SK-N-SH treated with all-trans-retinoic acid at 6 μM for 48 hours (cell line): Measurements from ENCODE around the gene CPEB3.
"Not testable (repeated sequence)": the region's sequence is repeated elsewhere in the genome, so short reads cannot be mapped to it uniquely, and the experiment has no call there.

Experiments used
- ATAC-seq: fragments of 200-7000 bp; cut with Tn5 transposase; 3 replicates; pipeline ENCODE4 v1.9.1; 2020; ENCODE audit warnings: mild to moderate bottlenecking, moderate library complexity
- CREB5 ChIP-seq: fragments of 250-450 bp; sonication (Bioruptor Pico); IDR thresholded peaks from 2 replicates; pipeline ENCODE4 v1.5.1; 2020; ENCODE audit warnings: low read depth, mild to moderate bottlenecking, moderate library complexity
- CSDC2 ChIP-seq: fragments of 250-450 bp; sonication (Bioruptor Pico); IDR thresholded peaks from 2 replicates; pipeline ENCODE4 v1.5.0; 2020; ENCODE audit warnings: mild to moderate bottlenecking, moderate library complexity
- CSRNP3 ChIP-seq: fragments of 250-450 bp; sonication (Bioruptor Pico); IDR thresholded peaks from 2 replicates; pipeline ENCODE4 v1.5.1; 2021; ENCODE audit warnings: mild to moderate bottlenecking, moderate library complexity
- ESRRG ChIP-seq: fragments of 250-450 bp; sonication (Bioruptor Pico); IDR thresholded peaks from 2 replicates; pipeline ENCODE4 v1.6.1; 2021; ENCODE audit warnings: mild to moderate bottlenecking
- GLIS3 ChIP-seq: fragments of 250-450 bp; sonication (Bioruptor Pico); IDR thresholded peaks from 2 replicates; pipeline ENCODE4 v1.5.0; 2020; ENCODE audit warnings: mild to moderate bottlenecking, moderate library complexity
- ISL1 ChIP-seq: fragments of 250-450 bp; sonication (Bioruptor Pico); IDR thresholded peaks from 2 replicates; pipeline ENCODE4 v2.1.2; 2022; ENCODE audit warnings: mild to moderate bottlenecking, moderate library complexity
- OSR1 ChIP-seq: fragments of 250-450 bp; sonication (Bioruptor Pico); IDR thresholded peaks from 2 replicates; pipeline ENCODE4 v1.8.0; 2022; ENCODE audit warnings: moderate library complexity, mild to moderate bottlenecking, inconsistent platforms
- PATZ1 ChIP-seq: fragments of 250-450 bp; sonication (Bioruptor Pico); IDR thresholded peaks from 2 replicates; pipeline ENCODE4 v1.8.0; 2020; ENCODE audit warnings: mild to moderate bottlenecking, moderate library complexity, borderline replicate concordance
- PPARA ChIP-seq: fragments of 250-450 bp; sonication (Bioruptor Pico); IDR thresholded peaks from 2 replicates; pipeline ENCODE4 v1.5.0; 2020; ENCODE audit warnings: mild to moderate bottlenecking, borderline replicate concordance
- RARB ChIP-seq: fragments of 250-450 bp; sonication (Bioruptor Pico); IDR thresholded peaks from 2 replicates; pipeline ENCODE4 v1.8.0; 2021; ENCODE audit warnings: mild to moderate bottlenecking, moderate library complexity
- SNAI2 ChIP-seq: fragments of 250-450 bp; sonication (Bioruptor Pico); IDR thresholded peaks from 2 replicates; pipeline ENCODE4 v1.5.0; 2020; ENCODE audit warnings: mild to moderate bottlenecking, moderate library complexity
- TOX ChIP-seq: fragments of 250-450 bp; sonication (Bioruptor Pico); IDR thresholded peaks from 2 replicates; pipeline ENCODE4 v1.8.0; 2021; ENCODE audit warnings: mild to moderate bottlenecking, moderate library complexity, borderline replicate concordance
- ZC3H10 ChIP-seq: fragments of 250-450 bp; sonication (Bioruptor Pico); IDR thresholded peaks from 2 replicates; pipeline ENCODE4 v1.5.1; 2021; ENCODE audit warnings: mild to moderate bottlenecking, moderate library complexity
- ZFP30 ChIP-seq: fragments of 450-650 bp; formaldehyde crosslinking; IDR thresholded peaks from 2 replicates; pipeline ENCODE4 v1.5.0; 2022; ENCODE audit warnings: mild to moderate bottlenecking, moderate library complexity
- ZNF70 ChIP-seq: fragments of 450-650 bp; formaldehyde crosslinking; IDR thresholded peaks from 2 replicates; pipeline ENCODE4 v1.5.0; 2020; ENCODE audit warnings: mild to moderate bottlenecking, moderate library complexity
- ZNF8 ChIP-seq: fragments of 450-650 bp; formaldehyde crosslinking; IDR thresholded peaks from 2 replicates; pipeline ENCODE4 v1.5.0; 2020; ENCODE audit warnings: mild to moderate bottlenecking, moderate library complexity
- TF ChIP-seq, protein P1 (sequence below): fragments of 250-450 bp; sonication (Bioruptor Pico); IDR thresholded peaks from 2 replicates; pipeline ENCODE4 v1.5.0; 2020; ENCODE audit warnings: mild to moderate bottlenecking, moderate library complexity
- TF ChIP-seq, protein P2 (sequence below): fragments of 250-450 bp; sonication (Bioruptor Pico); IDR thresholded peaks from 2 replicates; pipeline ENCODE4 v1.8.0; 2021; ENCODE audit warnings: low read depth, mild to moderate bottlenecking, moderate library complexity, borderline replicate concordance

CPEB3 gene

GRCh38 chr10:92218569-92218968, 72.3 kb downstream of the CPEB3 start:
- TF ChIP-seq, protein P1, sequence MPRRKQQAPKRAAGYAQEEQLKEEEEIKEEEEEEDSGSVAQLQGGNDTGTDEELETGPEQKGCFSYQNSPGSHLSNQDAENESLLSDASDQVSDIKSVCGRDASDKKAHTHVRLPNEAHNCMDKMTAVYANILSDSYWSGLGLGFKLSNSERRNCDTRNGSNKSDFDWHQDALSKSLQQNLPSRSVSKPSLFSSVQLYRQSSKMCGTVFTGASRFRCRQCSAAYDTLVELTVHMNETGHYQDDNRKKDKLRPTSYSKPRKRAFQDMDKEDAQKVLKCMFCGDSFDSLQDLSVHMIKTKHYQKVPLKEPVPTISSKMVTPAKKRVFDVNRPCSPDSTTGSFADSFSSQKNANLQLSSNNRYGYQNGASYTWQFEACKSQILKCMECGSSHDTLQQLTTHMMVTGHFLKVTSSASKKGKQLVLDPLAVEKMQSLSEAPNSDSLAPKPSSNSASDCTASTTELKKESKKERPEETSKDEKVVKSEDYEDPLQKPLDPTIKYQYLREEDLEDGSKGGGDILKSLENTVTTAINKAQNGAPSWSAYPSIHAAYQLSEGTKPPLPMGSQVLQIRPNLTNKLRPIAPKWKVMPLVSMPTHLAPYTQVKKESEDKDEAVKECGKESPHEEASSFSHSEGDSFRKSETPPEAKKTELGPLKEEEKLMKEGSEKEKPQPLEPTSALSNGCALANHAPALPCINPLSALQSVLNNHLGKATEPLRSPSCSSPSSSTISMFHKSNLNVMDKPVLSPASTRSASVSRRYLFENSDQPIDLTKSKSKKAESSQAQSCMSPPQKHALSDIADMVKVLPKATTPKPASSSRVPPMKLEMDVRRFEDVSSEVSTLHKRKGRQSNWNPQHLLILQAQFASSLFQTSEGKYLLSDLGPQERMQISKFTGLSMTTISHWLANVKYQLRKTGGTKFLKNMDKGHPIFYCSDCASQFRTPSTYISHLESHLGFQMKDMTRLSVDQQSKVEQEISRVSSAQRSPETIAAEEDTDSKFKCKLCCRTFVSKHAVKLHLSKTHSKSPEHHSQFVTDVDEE (CRISPR knock-in tag), result no peak
- TF ChIP-seq ESRRG (CRISPR knock-in tag) (no peak), CREB5 (CRISPR knock-in tag) (no peak), ZNF8 (CRISPR knock-in tag) (no peak), PATZ1 (CRISPR knock-in tag) (no peak), GLIS3 (CRISPR knock-in tag) (no peak), ZC3H10 (CRISPR knock-in tag) (no peak), SNAI2 (CRISPR knock-in tag) (no peak)
- TF ChIP-seq, protein P2, sequence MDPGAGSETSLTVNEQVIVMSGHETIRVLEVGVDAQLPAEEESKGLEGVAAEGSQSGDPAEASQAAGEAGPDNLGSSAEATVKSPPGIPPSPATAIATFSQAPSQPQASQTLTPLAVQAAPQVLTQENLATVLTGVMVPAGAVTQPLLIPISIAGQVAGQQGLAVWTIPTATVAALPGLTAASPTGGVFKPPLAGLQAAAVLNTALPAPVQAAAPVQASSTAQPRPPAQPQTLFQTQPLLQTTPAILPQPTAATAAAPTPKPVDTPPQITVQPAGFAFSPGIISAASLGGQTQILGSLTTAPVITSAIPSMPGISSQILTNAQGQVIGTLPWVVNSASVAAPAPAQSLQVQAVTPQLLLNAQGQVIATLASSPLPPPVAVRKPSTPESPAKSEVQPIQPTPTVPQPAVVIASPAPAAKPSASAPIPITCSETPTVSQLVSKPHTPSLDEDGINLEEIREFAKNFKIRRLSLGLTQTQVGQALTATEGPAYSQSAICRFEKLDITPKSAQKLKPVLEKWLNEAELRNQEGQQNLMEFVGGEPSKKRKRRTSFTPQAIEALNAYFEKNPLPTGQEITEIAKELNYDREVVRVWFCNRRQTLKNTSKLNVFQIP (CRISPR knock-in tag), result no peak

GRCh38 chr10:92216608-92217007, 74.3 kb downstream of the CPEB3 start:
- not testable (repeated sequence) for ATAC-seq

More at GRCh38 chr10:92218569-92218968, 72.3 kb downstream of the CPEB3 start:
- no peak for ATAC-seq

- ATAC-seq, result not testable (repeated sequence)
These were observed 75.7 kb downstream of the CPEB3 start for GRCh38 chr10:92215222-92215621.

DNA sequence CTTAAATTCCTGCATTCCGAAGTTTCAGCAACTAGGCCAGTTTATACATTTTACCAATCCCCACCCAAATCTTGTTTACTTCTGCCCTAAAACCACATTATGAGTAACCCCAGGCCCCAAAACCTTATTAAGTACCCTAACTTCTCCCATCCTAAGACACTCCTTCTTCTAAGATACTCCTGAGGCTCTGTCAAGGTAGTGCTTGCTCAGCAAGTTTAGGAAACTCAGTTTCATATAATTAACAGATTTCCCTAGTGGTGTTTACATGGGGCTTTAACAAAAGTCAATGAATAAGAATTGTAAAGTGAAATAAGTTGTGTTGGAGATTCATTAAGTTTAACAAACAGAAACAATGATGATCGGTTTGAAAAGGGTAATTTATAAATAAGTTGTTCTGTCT, 77.8 kb downstream of the CPEB3 start:
- TF ChIP-seq ZFP30 (CRISPR knock-in tag) (no peak), TOX (CRISPR knock-in tag) (no peak), PATZ1 (CRISPR knock-in tag) (no peak), CSDC2 (CRISPR knock-in tag) (no peak), ZNF70 (CRISPR knock-in tag) (no peak), CSRNP3 (CRISPR knock-in tag) (no peak), PPARA (CRISPR knock-in tag) (no peak), ZNF8 (CRISPR knock-in tag) (no peak), ISL1 (CRISPR knock-in tag) (no peak), OSR1 (CRISPR knock-in tag) (no peak), CREB5 (CRISPR knock-in tag) (no peak), RARB (CRISPR knock-in tag) (no peak), ZC3H10 (CRISPR knock-in tag) (no peak), ESRRG (CRISPR knock-in tag) (no peak)
- TF ChIP-seq, protein P2 (CRISPR knock-in tag), result no peak
- ATAC-seq, result no peak
